ENCODE results near the gene GJB2.

GJB2 gene

GRCh38 chr13:20142927-20143480 is 49.7 kb downstream of the GJB2 start:
- DNase-seq (ENCODE audit: low spot score) (no peak), ATAC-seq (ENCODE audit: low read depth) (no peak)
- peaks cover 55% of the 10 kb centered on the region for H3K27me3 ChIP-seq (ENCODE audit: insufficient read depth, poor library complexity, severe bottlenecking)
- H3K36me3 ChIP-seq (ENCODE audit: low read depth): no peaks in the 10 kb centered on the region
- no peak overlapping the region for H3K27ac ChIP-seq (ENCODE audit: poor library complexity, severe bottlenecking)
- no peaks in the 10 kb centered on the region for H3K9me3 ChIP-seq (ENCODE audit: severe bottlenecking)
- no peak for TF ChIP-seq CTCF (IDR thresholded peaks at IDR 0.05; ENCODE audit: poor library complexity, severe bottlenecking)
- no peak overlapping the region for H3K4me3 ChIP-seq (ENCODE audit: severe bottlenecking)
- no peaks in the 10 kb centered on the region for H3K4me1 ChIP-seq (ENCODE audit: insufficient read depth, poor library complexity, severe bottlenecking)

GRCh38 chr13:20142023-20142926 is 50.5 kb downstream of the GJB2 start:
- Histone ChIP-seq H3K27me3 (ENCODE audit: insufficient read depth, poor library complexity, severe bottlenecking) (peaks cover 61% of the 10 kb centered on the region), H3K4me3 (ENCODE audit: severe bottlenecking) (no peak overlapping the region), H3K36me3 (ENCODE audit: low read depth) (no peaks in the 10 kb centered on the region), H3K9me3 (ENCODE audit: severe bottlenecking) (no peaks in the 10 kb centered on the region), H3K4me1 (ENCODE audit: insufficient read depth, poor library complexity, severe bottlenecking) (no peaks in the 10 kb centered on the region), H3K27ac (ENCODE audit: poor library complexity, severe bottlenecking) (no peak overlapping the region)
- no peak for TF ChIP-seq CTCF (IDR thresholded peaks at IDR 0.05; ENCODE audit: poor library complexity, severe bottlenecking)
- ATAC-seq (ENCODE audit: low read depth) (no peak), DNase-seq (ENCODE audit: low spot score) (no peak)

- H3K9me3 ChIP-seq (ENCODE audit: severe bottlenecking): no peaks in the 10 kb centered on the region
- H3K4me1 ChIP-seq (ENCODE audit: insufficient read depth, poor library complexity, severe bottlenecking): no peaks in the 10 kb centered on the region
- no peak for TF ChIP-seq CTCF (IDR thresholded peaks at IDR 0.05; ENCODE audit: poor library complexity, severe bottlenecking)
- no peak overlapping the region for H3K27ac ChIP-seq (ENCODE audit: poor library complexity, severe bottlenecking)
- DNase-seq (ENCODE audit: low spot score) (no peak), ATAC-seq (ENCODE audit: low read depth) (no peak)
- H3K27me3 ChIP-seq (ENCODE audit: insufficient read depth, poor library complexity, severe bottlenecking): peaks cover 61% of the 10 kb centered on the region
- no peaks in the 10 kb centered on the region for H3K36me3 ChIP-seq (ENCODE audit: low read depth)
- no peak overlapping the region for H3K4me3 ChIP-seq (ENCODE audit: severe bottlenecking)
Measured at GRCh38 chr13:20141238-20142022, 51.3 kb downstream of the GJB2 start.

- Histone ChIP-seq H3K36me3 (ENCODE audit: low read depth) (no peaks in the 10 kb centered on the region), H3K4me1 (ENCODE audit: insufficient read depth, poor library complexity, severe bottlenecking) (no peaks in the 10 kb centered on the region), H3K4me3 (ENCODE audit: severe bottlenecking) (no peak overlapping the region), H3K27ac (ENCODE audit: poor library complexity, severe bottlenecking) (no peak overlapping the region), H3K27me3 (ENCODE audit: insufficient read depth, poor library complexity, severe bottlenecking) (peaks cover 61% of the 10 kb centered on the region), H3K9me3 (ENCODE audit: severe bottlenecking) (no peaks in the 10 kb centered on the region)
- no peak for TF ChIP-seq CTCF (IDR thresholded peaks at IDR 0.05; ENCODE audit: poor library complexity, severe bottlenecking)
- no peak for DNase-seq (ENCODE audit: low spot score)
- ATAC-seq (ENCODE audit: low read depth): no peak
Measured at GRCh38 chr13:20140487-20140886, 52.3 kb downstream of the GJB2 start.

Data from RWPE2 (cell line).